ENCODE data around the gene NMNAT2. TPM values are rescaled to one million over a fixed set of nuclear protein-coding genes. Genes with fewer than 3 reads are reported as not detected.

NMNAT2 gene
- total and polyA plus RNA-seq, 2 experiments from 2014 or later, result 3.6 to 10.0 TPM

DNA sequence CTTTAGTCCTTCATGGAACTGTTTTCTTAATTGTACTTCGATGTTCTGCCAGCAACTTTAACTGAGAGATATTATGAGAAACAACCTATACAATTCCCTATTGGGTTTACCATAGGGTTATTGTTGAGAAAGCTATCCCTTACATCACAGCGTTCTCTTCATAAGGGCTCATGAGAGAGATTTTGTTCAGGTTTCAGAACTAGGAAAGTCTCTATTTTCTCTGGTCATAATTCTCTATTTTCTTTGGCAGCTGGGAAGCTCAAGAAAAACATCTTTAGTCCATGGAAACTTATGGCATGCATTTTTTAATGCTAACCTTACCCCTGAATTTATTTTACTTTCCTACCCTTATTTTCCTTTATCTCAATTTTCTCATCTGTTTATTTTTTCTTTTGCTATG is 38.2 kb downstream of the NMNAT2 start:
- Histone ChIP-seq H3K27me3 (ENCODE audit: insufficient read depth) (no peaks in the 10 kb centered on the region), H3K9me2 (ENCODE audit: insufficient read depth) (peaks cover 16% of the 10 kb centered on the region; the same call in 1 of the 2 replicates), H3F3A (replicated peaks; ENCODE audit: low read depth) (no peaks in the 10 kb centered on the region), H3K36me3 (ENCODE audit: insufficient read depth) (no peaks in the 10 kb centered on the region), H3K27ac (ENCODE audit: low read depth) (no peak overlapping the region), H2AFZ (no peak overlapping the region), H3K4me3 (no peak overlapping the region), H3K4me2 (no peak overlapping the region), H3K79me2 (replicated peaks; ENCODE audit: insufficient read depth) (no peaks in the 10 kb centered on the region), H3K4me1 (ENCODE audit: insufficient read depth) (no peaks in the 10 kb centered on the region), H4K20me1 (replicated peaks; ENCODE audit: insufficient read depth) (no peaks in the 10 kb centered on the region)
- TF ChIP-seq NANOG (IDR thresholded peaks at IDR 0.05; ENCODE audit: borderline replicate concordance), result no peak
- no peak for TF ChIP-seq REST (IDR thresholded peaks at IDR 0.05; ENCODE audit: unreplicated experiment)
- TF ChIP-seq ETS1 (IDR thresholded peaks at IDR 0.05), result no peak
- TF ChIP-seq, protein P1, sequence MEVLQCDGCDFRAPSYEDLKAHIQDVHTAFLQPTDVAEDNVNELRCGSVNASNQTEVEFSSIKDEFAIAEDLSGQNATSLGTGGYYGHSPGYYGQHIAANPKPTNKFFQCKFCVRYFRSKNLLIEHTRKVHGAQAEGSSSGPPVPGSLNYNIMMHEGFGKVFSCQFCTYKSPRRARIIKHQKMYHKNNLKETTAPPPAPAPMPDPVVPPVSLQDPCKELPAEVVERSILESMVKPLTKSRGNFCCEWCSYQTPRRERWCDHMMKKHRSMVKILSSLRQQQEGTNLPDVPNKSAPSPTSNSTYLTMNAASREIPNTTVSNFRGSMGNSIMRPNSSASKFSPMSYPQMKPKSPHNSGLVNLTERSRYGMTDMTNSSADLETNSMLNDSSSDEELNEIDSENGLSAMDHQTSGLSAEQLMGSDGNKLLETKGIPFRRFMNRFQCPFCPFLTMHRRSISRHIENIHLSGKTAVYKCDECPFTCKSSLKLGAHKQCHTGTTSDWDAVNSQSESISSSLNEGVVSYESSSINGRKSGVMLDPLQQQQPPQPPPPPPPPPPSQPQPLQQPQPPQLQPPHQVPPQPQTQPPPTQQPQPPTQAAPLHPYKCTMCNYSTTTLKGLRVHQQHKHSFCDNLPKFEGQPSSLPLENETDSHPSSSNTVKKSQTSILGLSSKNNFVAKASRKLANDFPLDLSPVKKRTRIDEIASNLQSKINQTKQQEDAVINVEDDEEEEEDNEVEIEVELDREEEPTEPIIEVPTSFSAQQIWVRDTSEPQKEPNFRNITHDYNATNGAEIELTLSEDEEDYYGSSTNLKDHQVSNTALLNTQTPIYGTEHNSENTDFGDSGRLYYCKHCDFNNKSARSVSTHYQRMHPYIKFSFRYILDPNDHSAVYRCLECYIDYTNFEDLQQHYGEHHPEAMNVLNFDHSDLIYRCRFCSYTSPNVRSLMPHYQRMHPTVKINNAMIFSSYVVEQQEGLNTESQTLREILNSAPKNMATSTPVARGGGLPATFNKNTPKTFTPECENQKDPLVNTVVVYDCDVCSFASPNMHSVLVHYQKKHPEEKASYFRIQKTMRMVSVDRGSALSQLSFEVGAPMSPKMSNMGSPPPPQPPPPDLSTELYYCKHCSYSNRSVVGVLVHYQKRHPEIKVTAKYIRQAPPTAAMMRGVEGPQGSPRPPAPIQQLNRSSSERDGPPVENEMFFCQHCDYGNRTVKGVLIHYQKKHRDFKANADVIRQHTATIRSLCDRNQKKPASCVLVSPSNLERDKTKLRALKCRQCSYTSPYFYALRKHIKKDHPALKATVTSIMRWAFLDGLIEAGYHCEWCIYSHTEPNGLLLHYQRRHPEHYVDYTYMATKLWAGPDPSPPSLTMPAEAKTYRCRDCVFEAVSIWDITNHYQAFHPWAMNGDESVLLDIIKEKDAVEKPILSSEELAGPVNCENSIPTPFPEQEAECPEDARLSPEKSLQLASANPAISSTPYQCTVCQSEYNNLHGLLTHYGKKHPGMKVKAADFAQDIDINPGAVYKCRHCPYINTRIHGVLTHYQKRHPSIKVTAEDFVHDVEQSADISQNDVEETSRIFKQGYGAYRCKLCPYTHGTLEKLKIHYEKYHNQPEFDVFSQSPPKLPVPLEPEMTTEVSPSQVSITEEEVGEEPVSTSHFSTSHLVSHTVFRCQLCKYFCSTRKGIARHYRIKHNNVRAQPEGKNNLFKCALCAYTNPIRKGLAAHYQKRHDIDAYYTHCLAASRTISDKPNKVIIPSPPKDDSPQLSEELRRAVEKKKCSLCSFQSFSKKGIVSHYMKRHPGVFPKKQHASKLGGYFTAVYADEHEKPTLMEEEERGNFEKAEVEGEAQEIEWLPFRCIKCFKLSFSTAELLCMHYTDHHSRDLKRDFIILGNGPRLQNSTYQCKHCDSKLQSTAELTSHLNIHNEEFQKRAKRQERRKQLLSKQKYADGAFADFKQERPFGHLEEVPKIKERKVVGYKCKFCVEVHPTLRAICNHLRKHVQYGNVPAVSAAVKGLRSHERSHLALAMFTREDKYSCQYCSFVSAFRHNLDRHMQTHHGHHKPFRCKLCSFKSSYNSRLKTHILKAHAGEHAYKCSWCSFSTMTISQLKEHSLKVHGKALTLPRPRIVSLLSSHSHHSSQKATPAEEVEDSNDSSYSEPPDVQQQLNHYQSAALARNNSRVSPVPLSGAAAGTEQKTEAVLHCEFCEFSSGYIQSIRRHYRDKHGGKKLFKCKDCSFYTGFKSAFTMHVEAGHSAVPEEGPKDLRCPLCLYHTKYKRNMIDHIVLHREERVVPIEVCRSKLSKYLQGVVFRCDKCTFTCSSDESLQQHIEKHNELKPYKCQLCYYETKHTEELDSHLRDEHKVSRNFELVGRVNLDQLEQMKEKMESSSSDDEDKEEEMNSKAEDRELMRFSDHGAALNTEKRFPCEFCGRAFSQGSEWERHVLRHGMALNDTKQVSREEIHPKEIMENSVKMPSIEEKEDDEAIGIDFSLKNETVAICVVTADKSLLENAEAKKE (CRISPR knock-in tag; IDR thresholded peaks at IDR 0.05), result no peak
- TF ChIP-seq ZNF114 (CRISPR knock-in tag; IDR thresholded peaks at IDR 0.05), result no peak
- no peak for TF ChIP-seq STAT1 (IDR thresholded peaks at IDR 0.05; ENCODE audit: unreplicated experiment)
- no peak for TF ChIP-seq EZH2phosphoT487 (IDR thresholded peaks at IDR 0.05; ENCODE audit: unreplicated experiment)
- no peak for TF ChIP-seq EZH2 (IDR thresholded peaks at IDR 0.05; ENCODE audit: low read depth, unreplicated experiment)
- TF ChIP-seq ZNF331 (CRISPR knock-in tag; IDR thresholded peaks at IDR 0.05; ENCODE audit: low read depth), result no peak
- no peak for TF ChIP-seq POLR2AphosphoS5 (IDR thresholded peaks at IDR 0.05; ENCODE audit: low read depth)
- no peak for TF ChIP-seq CTCF (conservative IDR thresholded peaks at IDR 0.05; ENCODE audit: low read depth in 2 of 2)
- TF ChIP-seq CREB1 (CRISPR knock-in tag; IDR thresholded peaks at IDR 0.05; ENCODE audit: low read depth), result no peak
- TF ChIP-seq JUNB (IDR thresholded peaks at IDR 0.05; ENCODE audit: unreplicated experiment), result no peak
- ATAC-seq (no peak), DNase-seq (ENCODE audit: low spot score) (no peak)
- Mint-ChIP-seq H3K4me3 (no peak overlapping the region), H3K36me3 (ENCODE audit: low read depth) (peaks cover 2% of the 10 kb centered on the region; the same call in 1 of the 3 replicates), H3K4me1 (peaks cover 12% of the 10 kb centered on the region), H3K9me3 (no peaks in the 10 kb centered on the region), H3K27me3 (ENCODE audit: insufficient read depth, low read depth, poor library complexity) (peaks cover 2% of the 10 kb centered on the region), H3K27ac (no peak overlapping the region)
